GM21381 (cell line): ENCODE results near the gene WNT10A.
"Not testable (repeated sequence)": the region's sequence is repeated elsewhere in the genome, so short reads cannot be mapped to it uniquely, and the experiment has no call there.

Experiments
- ATAC-seq: cut with Tn5 transposase; IDR thresholded peaks from one replicate; pipeline ENCODE4 v1.9.1; 2021; ENCODE audit warnings: mild to moderate bottlenecking, moderate library complexity; ENCODE audit not compliant: unreplicated experiment

Gene WNT10A

DNA sequence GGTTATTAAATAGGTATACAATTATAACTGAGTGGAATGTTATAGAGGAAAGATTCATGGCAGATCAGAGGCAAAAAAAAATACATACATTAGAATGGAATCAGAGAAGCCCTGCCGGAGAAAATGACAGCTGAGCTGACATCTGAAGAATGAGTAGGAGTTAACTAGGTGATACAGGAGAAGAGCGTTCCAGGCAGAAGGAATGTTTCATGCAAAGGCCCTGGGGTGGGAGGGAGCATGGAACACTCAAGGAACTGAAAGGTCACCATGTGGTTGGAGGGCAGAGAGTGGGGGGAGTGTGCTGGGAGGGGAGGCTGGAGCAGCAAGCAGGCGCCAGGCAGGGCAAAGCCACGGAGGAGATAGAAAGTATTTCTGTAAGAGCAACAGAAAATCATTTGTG lies 47.2 kb downstream of the WNT10A start:
- no peak for ATAC-seq

DNA sequence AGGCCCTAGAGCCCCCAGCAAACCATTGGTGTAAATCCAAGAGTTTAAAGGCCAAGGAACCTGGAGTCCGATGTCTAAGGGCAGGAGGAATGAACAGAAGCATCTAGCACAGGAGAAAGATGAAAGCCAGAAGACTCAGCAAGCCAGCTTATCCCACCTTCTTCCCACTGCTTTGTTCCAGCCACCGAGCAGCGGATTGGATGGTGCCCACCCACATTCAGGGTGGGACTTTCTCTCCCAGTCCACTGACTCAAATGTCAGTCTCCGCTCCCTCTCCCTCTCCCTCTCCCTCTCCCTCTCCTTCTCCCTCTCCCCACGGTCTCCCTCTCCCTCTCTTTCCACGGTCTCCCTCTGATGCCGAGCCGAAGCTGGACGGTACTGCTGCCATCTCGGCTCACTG lies 49.8 kb downstream of the WNT10A start:
- ATAC-seq, result not testable (repeated sequence)

DNA sequence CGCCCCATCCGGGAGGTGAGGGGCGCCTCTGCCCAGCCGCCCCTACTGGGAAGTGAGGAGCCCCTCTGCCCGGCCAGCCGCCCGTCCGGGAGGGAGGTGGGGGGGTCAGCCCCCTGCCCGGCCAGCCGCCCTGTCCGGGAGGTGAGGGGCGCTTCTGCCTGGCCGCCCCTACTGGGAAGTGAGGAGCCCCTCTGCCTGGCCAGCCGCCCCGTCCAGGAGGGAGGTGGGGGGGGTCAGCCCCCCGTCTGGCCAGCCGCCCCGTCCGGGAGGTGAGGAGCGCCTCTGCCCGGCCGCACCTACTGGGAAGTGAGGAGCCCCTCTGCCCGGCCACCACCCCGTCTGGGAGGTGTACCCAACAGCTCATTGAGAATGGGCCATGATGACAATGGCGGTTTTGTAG lies 51.1 kb downstream of the WNT10A start:
- not testable (repeated sequence) for ATAC-seq
